Osteoblast (primary cell): ENCODE data around the gene SLC30A3. TPM values are rescaled to one million over a fixed set of nuclear protein-coding genes. Genes with fewer than 3 reads are reported as not detected.
A peak's percentile ranks its signal among the peaks of the same experiment; 100 is the strongest.

Experiments
- DNase-seq: peaks from one replicate; pipeline ENCODE4 v3.0.0; 2011; ENCODE audit warnings: low spot score, mixed read lengths; ENCODE audit not compliant: insufficient read length; ENCODE audit errors: missing footprints
- H2AFZ ChIP-seq: 2 replicates; pipeline ENCODE4 v1.6.0; 2011; ENCODE audit warnings: mild to moderate bottlenecking, low read length
- H3K27ac ChIP-seq: 2 replicates; pipeline ENCODE4 v1.5.1; 2011; ENCODE audit warnings: mild to moderate bottlenecking, low read depth, low read length, moderate library complexity
- H3K27me3 ChIP-seq: 2 replicates; pipeline ENCODE4 v1.6.0; 2012; ENCODE audit warnings: mild to moderate bottlenecking, control low read depth, inconsistent platforms, low read length, moderate library complexity; ENCODE audit not compliant: insufficient read depth
- H3K36me3 ChIP-seq: 2 replicates; pipeline ENCODE4 v1.5.1; 2011; ENCODE audit warnings: mild to moderate bottlenecking, low read length, control low read depth, moderate library complexity; ENCODE audit not compliant: insufficient read depth
- H3K4me1 ChIP-seq: 2 replicates; pipeline ENCODE4 v1.5.1; 2011; ENCODE audit warnings: mild to moderate bottlenecking, low read length, control low read depth, moderate library complexity; ENCODE audit not compliant: insufficient read depth
- H3K4me2 ChIP-seq: 2 replicates; pipeline ENCODE4 v1.6.0; 2011; ENCODE audit warnings: mild to moderate bottlenecking, low read length; ENCODE audit not compliant: insufficient read depth
- H3K4me3 ChIP-seq: fragments of 200-600 bp; sonication (generic); 3 replicates; pipeline ENCODE4 v1.5.1; 2012; ENCODE audit warnings: mild to moderate bottlenecking, low read length, inconsistent platforms; ENCODE audit not compliant: insufficient read depth
- H3K79me2 ChIP-seq: 2 replicates; pipeline ENCODE4 v1.6.0; 2012; ENCODE audit warnings: mild to moderate bottlenecking, low read length, control low read depth, inconsistent platforms; ENCODE audit not compliant: insufficient read depth
- H3K9me3 ChIP-seq: 2 replicates; pipeline ENCODE4 v1.5.1; 2011; ENCODE audit warnings: low read depth, low read length, control low read depth
- H4K20me1 ChIP-seq: 2 replicates; pipeline ENCODE4 v1.6.0; 2012; ENCODE audit warnings: mild to moderate bottlenecking, low read length, control low read depth; ENCODE audit not compliant: insufficient read depth
- CTCF ChIP-seq: IDR thresholded peaks from 2 replicates; pipeline ENCODE4 v1.5.1; 2011; ENCODE audit warnings: mild to moderate bottlenecking, low read depth, low read length, moderate library complexity; ENCODE audit errors: extremely low read depth
- total RNA-seq: library from RNA; depleted of rRNA; stranded (reverse); fragments of >200 nt; gene quantifications from 2 replicates; pipeline ENCODE4 v1.2.3, GENCODE V29; 2012

The SLC30A3 gene
- total RNA-seq, 1 donor: under 0.01 TPM

- no peak overlapping the region for H3K27ac ChIP-seq
- H2AFZ ChIP-seq: no peak overlapping the region
These were observed 12.0 kb downstream of the SLC30A3 start for GRCh38 chr2:27250652-27251379.

GRCh38 chr2:27249891-27250651, 12.8 kb downstream of the SLC30A3 start:
- no peaks in the 10 kb centered on the region for H3K36me3 ChIP-seq
- peak; percentile 73 for DNase-seq
- H3K27ac ChIP-seq: no peak overlapping the region
- H3K4me3 ChIP-seq: no peak overlapping the region
- no peaks in the 10 kb centered on the region for H3K79me2 ChIP-seq
- H3K27me3 ChIP-seq: no peaks in the 10 kb centered on the region
- no peak overlapping the region for H3K4me2 ChIP-seq
- H4K20me1 ChIP-seq: no peaks in the 10 kb centered on the region
- H2AFZ ChIP-seq: peak overlapping the region; percentile 7
- H3K4me1 ChIP-seq: peaks cover 18% of the 10 kb centered on the region
- H3K9me3 ChIP-seq: no peaks in the 10 kb centered on the region
- peak; percentile 42 for TF ChIP-seq CTCF

More at GRCh38 chr2:27250652-27251379, 12.0 kb downstream of the SLC30A3 start:
- no peak overlapping the region for H3K4me2 ChIP-seq
- H4K20me1 ChIP-seq: no peaks in the 10 kb centered on the region
- H3K4me1 ChIP-seq: peaks cover 24% of the 10 kb centered on the region
- H3K27me3 ChIP-seq: no peaks in the 10 kb centered on the region
- DNase-seq: peak; percentile 32
- no peak overlapping the region for H3K4me3 ChIP-seq
- no peaks in the 10 kb centered on the region for H3K36me3 ChIP-seq
- no peak for TF ChIP-seq CTCF
- H3K9me3 ChIP-seq: no peaks in the 10 kb centered on the region
- no peaks in the 10 kb centered on the region for H3K79me2 ChIP-seq

GRCh38 chr2:27249159-27249890, 13.5 kb downstream of the SLC30A3 start:
- no peak for TF ChIP-seq CTCF
- peak overlapping the region; percentile 7 for H2AFZ ChIP-seq

GRCh38 chr2:27247893-27248292, 15.0 kb downstream of the SLC30A3 start:
- Histone ChIP-seq H3K9me3 (no peaks in the 10 kb centered on the region), H3K4me1 (peaks cover 13% of the 10 kb centered on the region), H3K27ac (no peak overlapping the region), H3K79me2 (no peaks in the 10 kb centered on the region), H3K4me3 (no peak overlapping the region), H2AFZ (no peak overlapping the region), H3K36me3 (peaks cover 17% of the 10 kb centered on the region), H3K27me3 (no peaks in the 10 kb centered on the region), H3K4me2 (no peak overlapping the region), H4K20me1 (peaks cover 2% of the 10 kb centered on the region)
- DNase-seq: peak; percentile 26
- no peak for TF ChIP-seq CTCF

More at GRCh38 chr2:27249159-27249890, 13.5 kb downstream of the SLC30A3 start:
- peak overlapping the region; percentile 24 for H3K4me2 ChIP-seq
- H4K20me1 ChIP-seq: no peaks in the 10 kb centered on the region
- DNase-seq: peak; percentile 96
- no peaks in the 10 kb centered on the region for H3K79me2 ChIP-seq
- H3K27me3 ChIP-seq: no peaks in the 10 kb centered on the region
- H3K4me1 ChIP-seq: peaks cover 13% of the 10 kb centered on the region
- no peaks in the 10 kb centered on the region for H3K9me3 ChIP-seq
- H3K27ac ChIP-seq: peak overlapping the region; percentile 34
- peaks cover 3% of the 10 kb centered on the region for H3K36me3 ChIP-seq
- H3K4me3 ChIP-seq: no peak overlapping the region
